NCI-H2081 treated with DMSO at 0.1 percent for 48 hours (cell line): ENCODE data around the gene DISP1.

Experiments
- DNase-seq: peaks from one replicate; lab custom pipeline; 2025; lab: John Stamatoyannopoulos, UW

The DISP1 gene

GRCh38 chr1:222814536-222815439 lies at the start of gene DISP1:
Gene DISP1, plus strand, starts transcription at chr1:222815039. Its CDS starts 127,785 bp downstream, at chr1:222942824.
- peak; percentile 76 for DNase-seq

GRCh38 chr1:222767152-222767571 lies 47.7 kb upstream of the DISP1 start:
- DNase-seq = no peak

GRCh38 chr1:222768592-222768991 lies 46.2 kb upstream of the DISP1 start:
- no peak for DNase-seq

GRCh38 chr1:222769181-222769580 lies 45.7 kb upstream of the DISP1 start:
- no peak for DNase-seq

GRCh38 chr1:222769971-222770620 lies 44.7 kb upstream of the DISP1 start:
- no peak for DNase-seq

GRCh38 chr1:222772996-222773379 lies 41.9 kb upstream of the DISP1 start:
- no peak for DNase-seq

GRCh38 chr1:222777463-222777862 lies 37.4 kb upstream of the DISP1 start:
- peak; percentile 39 for DNase-seq

- DNase-seq = peak; percentile 62
Measured at GRCh38 chr1:222777977-222778376, 36.9 kb upstream of the DISP1 start.

GRCh38 chr1:222781251-222781650 lies 33.6 kb upstream of the DISP1 start:
- no peak for DNase-seq

GRCh38 chr1:222783051-222783450 lies 31.8 kb upstream of the DISP1 start:
- DNase-seq = no peak

GRCh38 chr1:222784371-222784770 lies 30.5 kb upstream of the DISP1 start:
- DNase-seq = no peak

- no peak for DNase-seq
Measured at GRCh38 chr1:222784916-222785315, 29.9 kb upstream of the DISP1 start.

GRCh38 chr1:222785529-222785928 lies 29.3 kb upstream of the DISP1 start:
- DNase-seq = no peak

GRCh38 chr1:222786121-222786520 lies 28.7 kb upstream of the DISP1 start:
- no peak for DNase-seq

- no peak for DNase-seq
Measured at GRCh38 chr1:222787729-222788128, 27.1 kb upstream of the DISP1 start.

GRCh38 chr1:222788402-222789156 lies 26.3 kb upstream of the DISP1 start:
- DNase-seq = no peak

GRCh38 chr1:222790115-222790514 lies 24.7 kb upstream of the DISP1 start:
- no peak for DNase-seq

GRCh38 chr1:222790520-222790919 lies 24.3 kb upstream of the DISP1 start:
- no peak for DNase-seq

- DNase-seq = no peak
Measured at GRCh38 chr1:222791006-222791710, 23.7 kb upstream of the DISP1 start.

GRCh38 chr1:222792744-222793143 lies 22.1 kb upstream of the DISP1 start:
- DNase-seq = no peak

- DNase-seq = no peak
Measured at GRCh38 chr1:222794656-222795474, 20.0 kb upstream of the DISP1 start.
